DOHH2 (cell line): ENCODE measurements around the gene CLDN5.

Experiments
- H3F3A ChIP-seq: fragments of 200-600 bp; sonication (generic), shearing (Covaris generic); 2 replicates; pipeline ENCODE4 v1.6.0; 2016; ENCODE audit warnings: antibody characterized with exemption, mild to moderate bottlenecking; ENCODE audit not compliant: control insufficient read depth, insufficient read depth
- H3K27ac ChIP-seq: fragments of 200-600 bp; sonication (generic); 2 replicates; pipeline ENCODE4 v1.5.1; 2014; ENCODE audit warnings: low read depth, mild to moderate bottlenecking, low read length, moderate library complexity
- H3K27me3 ChIP-seq: fragments of 200-600 bp; sonication (generic); 2 replicates; pipeline ENCODE4 v1.6.1; 2014; ENCODE audit warnings: mild to moderate bottlenecking, low read length, mixed read lengths; ENCODE audit not compliant: control insufficient read depth
- H3K36me3 ChIP-seq: fragments of 200-600 bp; sonication (generic); 2 replicates; pipeline ENCODE4 v1.6.1; 2014; ENCODE audit warnings: mild to moderate bottlenecking, low read length, moderate library complexity, mixed read lengths; ENCODE audit not compliant: control insufficient read depth
- H3K4me1 ChIP-seq: fragments of 200-600 bp; sonication (generic); 2 replicates; pipeline ENCODE4 v1.6.1; 2014; ENCODE audit warnings: mild to moderate bottlenecking, low read length, mixed read lengths; ENCODE audit not compliant: control insufficient read depth
- H3K4me2 ChIP-seq: fragments of 200-600 bp; sonication (generic); 2 replicates; pipeline ENCODE4 v1.6.0; 2014; ENCODE audit warnings: mild to moderate bottlenecking, low read length, moderate library complexity
- H3K4me3 ChIP-seq: fragments of 200-600 bp; sonication (generic); 2 replicates; pipeline ENCODE4 v1.5.1; 2014; ENCODE audit warnings: mild to moderate bottlenecking, low read length, mixed read lengths
- H3K79me2 ChIP-seq: fragments of 200-600 bp; sonication (generic); 2 replicates; pipeline ENCODE4 v1.6.1; 2014; ENCODE audit warnings: mild to moderate bottlenecking, low read length, mixed read lengths; ENCODE audit not compliant: control insufficient read depth
- H3K9me2 ChIP-seq: fragments of 200-600 bp; sonication (generic); replicated peaks from 2 replicates; pipeline ENCODE4 v1.6.1; 2014; ENCODE audit warnings: mild to moderate bottlenecking, low read length, mixed read lengths; ENCODE audit not compliant: control insufficient read depth
- H3K9me3 ChIP-seq: fragments of 200-600 bp; sonication (generic); 2 replicates; pipeline ENCODE4 v1.6.1; 2014; ENCODE audit warnings: antibody characterized with exemption, low read length, mixed read lengths; ENCODE audit not compliant: control insufficient read depth, insufficient read depth
- H4K20me1 ChIP-seq: fragments of 200-600 bp; sonication (generic); 2 replicates; pipeline ENCODE4 v1.6.0; 2014; ENCODE audit warnings: low read depth, mild to moderate bottlenecking, antibody characterized with exemption, low read length, moderate library complexity; ENCODE audit not compliant: control insufficient read depth, insufficient read depth
- CTCF ChIP-seq: fragments of 200-600 bp; sonication (generic); IDR thresholded peaks from one replicate; pipeline ENCODE4 v1.5.1; 2014; ENCODE audit warnings: antibody characterized with exemption, mild to moderate bottlenecking, low read depth, low read length; ENCODE audit not compliant: poor library complexity, severe bottlenecking
- EZH2phosphoT487 ChIP-seq: fragments of 200-600 bp; sonication (generic); IDR thresholded peaks from 2 replicates; pipeline ENCODE4 v1.6.1; 2017; ENCODE audit warnings: borderline replicate concordance, mild to moderate bottlenecking, antibody characterized with exemption, low read length, moderate library complexity, mixed read lengths

CLDN5 gene

GRCh38 chr22:19482297-19482696, 41.9 kb downstream of the CLDN5 start:
- TF ChIP-seq CTCF (no peak), EZH2phosphoT487 (no peak)
- Histone ChIP-seq H3K4me2 (no peak overlapping the region), H3K36me3 (peaks cover 65% of the 10 kb centered on the region), H3K9me3 (no peaks in the 10 kb centered on the region), H4K20me1 (peaks cover 14% of the 10 kb centered on the region; the same call in 1 of the 2 replicates), H3K79me2 (peaks cover 54% of the 10 kb centered on the region), H3K4me1 (peaks cover 15% of the 10 kb centered on the region), H3F3A (no peaks in the 10 kb centered on the region), H3K9me2 (no peaks in the 10 kb centered on the region), H3K27me3 (no peaks in the 10 kb centered on the region), H3K27ac (no peak overlapping the region), H3K4me3 (no peak overlapping the region)

GRCh38 chr22:19480789-19481188, 43.4 kb downstream of the CLDN5 start:
- peak overlapping the region; percentile 99 for H3K4me3 ChIP-seq
- H3K36me3 ChIP-seq, result peaks cover 66% of the 10 kb centered on the region
- peaks cover 68% of the 10 kb centered on the region for H3K79me2 ChIP-seq
- H3K27ac ChIP-seq, result no peak overlapping the region
- peaks cover 19% of the 10 kb centered on the region for H3K4me1 ChIP-seq
- H3K9me3 ChIP-seq, result no peaks in the 10 kb centered on the region
- no peaks in the 10 kb centered on the region for H3F3A ChIP-seq
- no peaks in the 10 kb centered on the region for H3K9me2 ChIP-seq
- TF ChIP-seq EZH2phosphoT487 (no peak), CTCF (no peak)
- no peaks in the 10 kb centered on the region for H3K27me3 ChIP-seq
- H4K20me1 ChIP-seq, result peaks cover 20% of the 10 kb centered on the region; the same call in 1 of the 2 replicates
- peak overlapping the region; percentile 90 for H3K4me2 ChIP-seq

GRCh38 chr22:19480173-19480568, 44.0 kb downstream of the CLDN5 start:
- Histone ChIP-seq H3K4me2 (peak overlapping the region; percentile 90), H4K20me1 (peaks cover 18% of the 10 kb centered on the region; the same call in 1 of the 2 replicates), H3K27ac (peak overlapping the region; percentile 82), H3K79me2 (peaks cover 73% of the 10 kb centered on the region), H3K9me2 (no peaks in the 10 kb centered on the region), H3K9me3 (no peaks in the 10 kb centered on the region), H3K4me1 (peaks cover 19% of the 10 kb centered on the region), H3K27me3 (no peaks in the 10 kb centered on the region), H3K36me3 (peaks cover 66% of the 10 kb centered on the region), H3K4me3 (peak overlapping the region; percentile 99), H3F3A (no peaks in the 10 kb centered on the region)
- no peak for TF ChIP-seq EZH2phosphoT487

- Histone ChIP-seq H3K4me2 (peak within 1 kb of the TSS; percentile 90), H3K27me3 (no peaks in the 10 kb centered on the region), H3K9me3 (no peaks in the 10 kb centered on the region), H3K27ac (peak within 1 kb of the TSS; percentile 82), H3K4me1 (peaks cover 19% of the 10 kb centered on the region), H3K79me2 (peaks cover 77% of the 10 kb centered on the region), H3K4me3 (peak within 1 kb of the TSS; percentile 99), H3K36me3 (peaks cover 65% of the 10 kb centered on the region), H4K20me1 (peaks cover 17% of the 10 kb centered on the region; the same call in 1 of the 2 replicates), H3F3A (no peaks in the 10 kb centered on the region), H3K9me2 (no peaks in the 10 kb centered on the region)
- no peak for TF ChIP-seq CTCF
- TF ChIP-seq EZH2phosphoT487, result no peak
Measured at GRCh38 chr22:19479355-19480172, 44.6 kb downstream of the CLDN5 start, which contains the start of gene CDC45. CDC45 (plus strand) TSS chr22:19479920; CDS start chr22:19479969, 49 bp downstream.
